ENCODE data around the gene NUCB1. TPM values are rescaled to one million over a fixed set of nuclear protein-coding genes. Genes with fewer than 3 reads are reported as not detected.

The NUCB1 gene
- total RNA-seq, 1 experiment from 2014 or later: 125 TPM

- Histone ChIP-seq H3K56ac (ENCODE audit: insufficient read length, low read depth, low read length) (no peak overlapping the region), H3K9ac (ENCODE audit: extremely low read depth, insufficient read length, low read length) (no peak overlapping the region), H3K4me1 (ENCODE audit: insufficient read depth, low read length) (no peaks in the 10 kb centered on the region), H3K4ac (ENCODE audit: low read depth, low read length) (no peak overlapping the region), H4K8ac (replicated peaks; ENCODE audit: insufficient read length, low read depth, low read length) (no peak overlapping the region), H3K23ac (ENCODE audit: insufficient read length, low read depth, low read length) (no peak overlapping the region), H3K23me2 (ENCODE audit: insufficient read length, low read depth, low read length, poor library complexity, severe bottlenecking) (peaks cover 4% of the 10 kb centered on the region), H3K4me2 (ENCODE audit: insufficient read depth, insufficient read length, low read length) (no peak overlapping the region), H3K79me1 (ENCODE audit: insufficient read depth, low read depth, low read length, poor library complexity, severe bottlenecking) (no peaks in the 10 kb centered on the region), H2BK20ac (ENCODE audit: low read depth, low read length, poor library complexity, severe bottlenecking) (no peak overlapping the region), H3K27ac (ENCODE audit: insufficient read length, low read depth, low read length) (no peak overlapping the region), H4K20me1 (ENCODE audit: control insufficient read depth, insufficient read depth, insufficient read length) (peaks cover under 1% of the 10 kb centered on the region), H3K79me2 (ENCODE audit: insufficient read depth, low read length) (no peaks in the 10 kb centered on the region), H3T11ph (ENCODE audit: low read length) (no peak overlapping the region), H3K14ac (ENCODE audit: insufficient read depth, low read length) (no peak overlapping the region), H3K9me3 (ENCODE audit: control insufficient read depth, low read depth, low read length) (no peaks in the 10 kb centered on the region), H3K18ac (ENCODE audit: insufficient read length, low read depth, low read length) (no peak overlapping the region), H2BK5ac (ENCODE audit: insufficient read length, low read length) (no peak overlapping the region), H2AFZ (ENCODE audit: low read length) (no peak overlapping the region), H3K27me3 (ENCODE audit: insufficient read depth, low read length) (no peaks in the 10 kb centered on the region), H2BK12ac (ENCODE audit: insufficient read length, low read depth, low read length) (no peak overlapping the region), H4K91ac (ENCODE audit: insufficient read length, low read depth, low read length) (no peak overlapping the region), H4K5ac (ENCODE audit: insufficient read length, low read depth, low read length) (no peak overlapping the region), H2BK120ac (ENCODE audit: low read depth, low read length, poor library complexity, severe bottlenecking) (no peak overlapping the region), H2BK15ac (ENCODE audit: low read depth, low read length) (no peak overlapping the region), H2AK5ac (ENCODE audit: insufficient read length, low read length) (no peak overlapping the region)
- Mint-ChIP-seq H3K36me3 (ENCODE audit: insufficient read depth in 1 of 3, low read depth in 3 of 3) (peaks cover 35 to 62% (median 57%) of the 10 kb centered on the region in 3 experiments; a peak in 6 of 7 replicates), H3K27ac (no peak overlapping the region), H3K27me3 (ENCODE audit: low read depth) (no peaks in the 10 kb centered on the region), H3K4me3 (peak overlapping the region in 1 of 2 experiments; percentile 40; a peak in 1 of 5 replicates), H3K9me3 (no peaks in the 10 kb centered on the region), H3K4me1 (peaks cover 10 to 28% of the 10 kb centered on the region in 2 experiments)
- TF ChIP-seq, protein P1, sequence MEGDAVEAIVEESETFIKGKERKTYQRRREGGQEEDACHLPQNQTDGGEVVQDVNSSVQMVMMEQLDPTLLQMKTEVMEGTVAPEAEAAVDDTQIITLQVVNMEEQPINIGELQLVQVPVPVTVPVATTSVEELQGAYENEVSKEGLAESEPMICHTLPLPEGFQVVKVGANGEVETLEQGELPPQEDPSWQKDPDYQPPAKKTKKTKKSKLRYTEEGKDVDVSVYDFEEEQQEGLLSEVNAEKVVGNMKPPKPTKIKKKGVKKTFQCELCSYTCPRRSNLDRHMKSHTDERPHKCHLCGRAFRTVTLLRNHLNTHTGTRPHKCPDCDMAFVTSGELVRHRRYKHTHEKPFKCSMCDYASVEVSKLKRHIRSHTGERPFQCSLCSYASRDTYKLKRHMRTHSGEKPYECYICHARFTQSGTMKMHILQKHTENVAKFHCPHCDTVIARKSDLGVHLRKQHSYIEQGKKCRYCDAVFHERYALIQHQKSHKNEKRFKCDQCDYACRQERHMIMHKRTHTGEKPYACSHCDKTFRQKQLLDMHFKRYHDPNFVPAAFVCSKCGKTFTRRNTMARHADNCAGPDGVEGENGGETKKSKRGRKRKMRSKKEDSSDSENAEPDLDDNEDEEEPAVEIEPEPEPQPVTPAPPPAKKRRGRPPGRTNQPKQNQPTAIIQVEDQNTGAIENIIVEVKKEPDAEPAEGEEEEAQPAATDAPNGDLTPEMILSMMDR (conservative IDR thresholded peaks at IDR 0.05): peak; percentile 96
- WGBS (ENCODE audit: extremely low coverage, insufficient read length, low lambda C conversion rate): no CpG with 5 or more reads among the region's 19 CpGs
- peak; percentile 88 for DNase-seq
Measured at GRCh38 chr19:48970923-48971395, 70.8 kb downstream of the NUCB1 start.

Other genes with a start within 250 kb of the NUCB1 start
- 0.33 and 0.55 TPM in 2 replicates for gene NTN5, start 227.3 kb upstream of the NUCB1 start, total RNA-seq (2021)
- gene FUT2, start 204.3 kb upstream of the NUCB1 start, total RNA-seq (2021): 11.4 and 13.2 TPM in 2 replicates
- gene MAMSTR, start 180.6 kb upstream of the NUCB1 start, total RNA-seq (2021): 1.4 and 1.6 TPM in 2 replicates
- 2.4 and 2.8 TPM in 2 replicates for gene RASIP1, start 159.7 kb upstream of the NUCB1 start, total RNA-seq (2021)
- 2.6 and 3.7 TPM in 2 replicates for gene IZUMO1, start 153.4 kb upstream of the NUCB1 start, total RNA-seq (2021)
- gene FUT1, start 147.7 kb upstream of the NUCB1 start, total RNA-seq (2021): 15.9 and 16.1 TPM in 2 replicates
- gene FGF21, start 144.8 kb upstream of the NUCB1 start, total RNA-seq (2021): 0.55 and 0.90 TPM in 2 replicates
- gene BCAT2, start 89.3 kb upstream of the NUCB1 start, total RNA-seq (2021): 30.6 and 32.7 TPM in 2 replicates
- 11.2 and 11.6 TPM in 2 replicates for gene HSD17B14, start 63.8 kb upstream of the NUCB1 start, total RNA-seq (2021)
- gene PLEKHA4, start 31.7 kb upstream of the NUCB1 start, total RNA-seq (2021): 14.3 and 15.3 TPM in 2 replicates
- gene PPP1R15A, start 27.9 kb upstream of the NUCB1 start, total RNA-seq (2021): 17.2 and 17.5 TPM in 2 replicates
- gene TULP2, start 1.6 kb upstream of the NUCB1 start, total RNA-seq (2021): 0.94 and 1.0 TPM in 2 replicates
- gene DHDH, start 33.4 kb downstream of the NUCB1 start, total RNA-seq (2021): 1.4 and 2.0 TPM in 2 replicates
- gene BAX, start 54.6 kb downstream of the NUCB1 start, total RNA-seq (2021): 310 and 315 TPM in 2 replicates
- 1,244 and 1,245 TPM in 2 replicates for gene FTL, start 65.0 kb downstream of the NUCB1 start, total RNA-seq (2021)
- 44.3 and 45.6 TPM in 2 replicates for gene GYS1, start 93.0 kb downstream of the NUCB1 start, total RNA-seq (2021)
- 130 and 134 TPM in 2 replicates for gene RUVBL2, start 93.6 kb downstream of the NUCB1 start, total RNA-seq (2021)
- gene LHB, start 116.8 kb downstream of the NUCB1 start, total RNA-seq (2021): not detected in 2 replicates
- 0.46 TPM in 1 of 2 replicates, not detected in the other for gene CGB3, start 124.0 kb downstream of the NUCB1 start, total RNA-seq (2021)
- gene CGB2, start 131.6 kb downstream of the NUCB1 start, total RNA-seq (2021): 0.55 and 0.77 TPM in 2 replicates
- not detected in 2 replicates for gene CGB1, start 136.6 kb downstream of the NUCB1 start, total RNA-seq (2021)
- not detected in 2 replicates for gene CGB5, start 143.5 kb downstream of the NUCB1 start, total RNA-seq (2021)
- 0.39 TPM in 1 of 2 replicates, not detected in the other for gene CGB8, start 148.8 kb downstream of the NUCB1 start, total RNA-seq (2021)
- gene CGB7, start 157.4 kb downstream of the NUCB1 start, total RNA-seq (2021): 1.2 TPM in 2 replicates
- gene NTF4, start 164.5 kb downstream of the NUCB1 start, total RNA-seq (2021): 2.1 and 2.3 TPM in 2 replicates
- gene KCNA7, start 172.4 kb downstream of the NUCB1 start, total RNA-seq (2021): 0.04 TPM in 2 replicates
- 292 and 295 TPM in 2 replicates for gene SNRNP70, start 185.1 kb downstream of the NUCB1 start, total RNA-seq (2021)
- 3.5 and 4.2 TPM in 2 replicates for gene LIN7B, start 214.1 kb downstream of the NUCB1 start, total RNA-seq (2021)
- 0.72 and 1.1 TPM in 2 replicates for gene C19orf73, start 218.8 kb downstream of the NUCB1 start, total RNA-seq (2021)
- gene PPFIA3, start 219.2 kb downstream of the NUCB1 start, total RNA-seq (2021): 18.8 and 19.1 TPM in 2 replicates

Measured in H9 (cell line).